Epidermal melanocyte (primary cell): ENCODE results near the gene LTF.
"Not testable (repeated sequence)": the region's sequence is repeated elsewhere in the genome, so short reads cannot be mapped to it uniquely, and the experiment has no call there.

Source experiments
- DNase-seq: peaks from one replicate; pipeline ENCODE4 v3.0.0; 2011; ENCODE audit warnings: low spot score; ENCODE audit not compliant: insufficient read length

LTF gene

DNA sequence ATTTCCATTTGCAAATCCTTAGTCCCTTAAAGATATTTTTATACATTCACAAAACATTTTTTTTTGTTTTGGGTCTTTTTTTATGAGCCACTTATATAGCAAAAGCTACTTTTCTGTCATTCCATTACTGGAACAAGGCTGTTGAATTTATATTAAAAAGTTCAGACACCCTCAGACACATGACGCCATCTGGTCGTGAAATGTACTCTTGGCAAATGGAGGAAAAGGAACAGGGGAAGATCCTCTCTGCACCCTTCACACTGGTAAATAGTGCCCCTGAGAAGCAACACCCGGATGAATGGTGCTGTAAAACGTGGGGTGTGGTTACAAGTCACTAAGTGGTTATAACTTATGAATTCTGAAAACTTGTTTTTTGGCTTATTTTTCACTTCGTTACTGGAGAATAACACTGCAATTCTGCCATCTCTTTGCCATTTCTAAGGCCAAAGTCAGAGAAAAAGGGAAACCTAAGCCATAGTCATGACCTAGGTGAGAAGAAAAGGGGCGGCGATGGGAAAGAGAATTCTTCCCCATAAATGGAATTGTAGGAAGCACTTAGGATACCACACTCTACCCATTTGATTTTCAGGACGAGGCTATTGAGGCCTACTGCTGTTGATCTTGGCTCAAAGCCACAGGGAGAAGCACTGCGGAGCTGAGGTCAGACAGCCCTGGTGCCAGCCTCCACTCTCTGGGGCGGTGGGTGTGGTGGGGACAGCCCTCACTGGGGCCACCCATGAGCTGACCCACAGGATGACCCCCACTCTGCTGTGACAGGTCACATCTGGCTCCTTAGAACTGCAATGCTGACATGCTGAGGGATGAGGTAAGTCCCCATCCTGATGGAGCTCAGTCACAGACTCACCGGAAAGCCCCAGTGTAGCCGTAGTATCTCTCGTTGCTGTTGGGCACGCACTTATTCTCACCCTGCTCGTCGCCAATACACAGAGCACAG is 21.9 kb downstream of the LTF start:
- no peak for DNase-seq

DNA sequence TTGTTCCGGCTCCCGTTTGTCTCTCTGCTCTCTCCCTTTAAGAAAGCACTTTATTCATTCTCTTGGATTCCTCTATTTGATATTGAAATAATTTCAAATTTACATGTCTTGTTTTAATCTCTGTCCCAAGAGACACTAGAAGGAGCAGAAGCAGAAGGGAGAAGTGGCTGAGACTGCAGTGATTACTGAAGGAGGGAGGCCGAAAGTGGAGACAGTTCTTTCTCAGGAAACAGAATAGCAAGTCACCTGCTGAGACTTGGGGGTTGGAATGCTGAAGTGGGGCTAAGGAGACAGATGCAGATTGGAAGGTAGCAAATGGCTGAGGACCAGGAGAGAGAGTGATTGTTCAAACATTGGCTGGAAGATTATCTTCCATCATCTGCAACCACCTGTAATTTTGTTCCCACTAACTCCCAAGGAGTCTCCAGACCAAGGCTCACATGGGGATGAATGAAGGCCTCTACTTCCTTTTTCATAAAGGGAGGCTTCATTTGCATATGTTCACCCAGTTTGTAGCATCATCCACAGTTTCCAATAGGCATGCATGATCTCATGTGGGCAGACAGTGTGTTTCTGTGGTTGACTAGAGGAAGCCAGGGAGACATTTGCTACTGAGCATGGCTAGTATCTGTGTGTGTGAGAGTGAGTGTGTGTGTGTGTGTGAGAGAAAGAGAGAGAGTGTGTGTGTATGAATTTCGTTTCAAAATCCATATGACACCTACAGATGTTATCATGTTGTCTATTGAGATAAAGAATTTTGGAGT is 24.0 kb downstream of the LTF start:
- DNase-seq = no peak

DNA sequence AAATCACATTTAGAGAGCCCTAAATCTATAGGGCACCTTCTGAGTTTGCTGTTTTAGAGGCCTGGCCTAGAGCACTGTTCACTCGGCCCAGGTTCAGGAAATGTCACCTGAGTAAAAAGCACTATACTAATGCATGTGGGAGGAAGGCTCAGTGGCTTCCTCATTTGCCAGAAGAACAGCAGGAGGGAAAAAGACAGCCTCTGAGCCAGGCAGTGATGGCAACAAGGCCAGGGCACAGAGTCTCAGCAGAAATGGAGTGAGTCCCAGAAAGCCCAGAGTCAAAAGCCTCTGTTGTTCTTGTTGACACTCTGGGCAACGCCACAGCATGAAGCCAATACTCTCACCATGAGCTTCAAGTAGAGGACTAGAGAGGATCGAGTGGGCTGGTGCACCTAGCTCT is 25.9 kb downstream of the LTF start:
- DNase-seq = no peak

DNA sequence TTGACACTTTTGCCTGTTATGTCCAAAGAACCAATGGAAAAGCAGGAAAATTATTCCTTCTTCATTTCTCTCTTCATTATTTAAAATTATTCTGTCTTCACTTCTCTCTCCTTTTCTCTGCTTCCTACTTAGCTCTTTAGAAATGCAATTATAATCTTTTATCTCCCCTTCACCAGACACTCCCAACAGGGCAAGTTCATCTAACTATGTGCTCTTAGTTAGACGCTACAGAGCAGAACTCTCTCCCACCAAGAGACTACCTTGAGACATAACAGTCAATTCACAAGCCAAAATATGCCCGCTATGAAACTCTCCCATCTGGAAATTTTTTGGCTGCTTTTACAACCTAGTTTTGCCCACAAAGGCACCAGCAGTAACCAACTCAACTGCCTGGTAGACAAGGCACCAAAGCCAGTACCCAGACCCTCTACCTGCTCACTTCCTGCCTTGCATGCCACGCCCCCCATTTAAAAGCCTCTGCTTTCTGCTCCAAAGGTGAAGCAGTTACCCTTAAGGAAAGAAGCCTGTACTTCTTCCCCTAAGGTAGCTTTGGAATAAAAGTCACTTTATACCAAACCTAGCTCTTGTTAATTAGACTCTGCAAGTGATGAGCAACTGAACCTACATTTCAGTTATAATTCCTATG is 29.5 kb downstream of the LTF start:
- DNase-seq = no peak

DNA sequence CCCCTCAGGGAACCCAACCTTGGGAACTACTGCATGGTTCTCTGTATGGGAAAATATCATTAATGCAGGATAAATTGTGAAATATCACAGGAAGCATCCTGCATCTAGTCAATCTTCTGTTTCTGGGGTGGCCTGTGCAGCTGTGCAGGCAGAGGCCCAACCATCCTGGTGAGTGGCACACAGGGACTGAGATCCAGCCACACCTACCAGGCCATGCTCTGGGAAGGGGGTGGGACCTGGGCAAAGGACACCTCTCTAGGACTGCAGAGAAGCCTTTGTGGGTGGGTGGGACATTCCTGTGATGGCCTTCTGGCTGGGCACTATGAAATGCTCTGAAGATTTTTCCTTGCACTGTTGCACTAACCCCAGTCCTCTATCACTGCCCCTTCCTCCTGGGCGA is 30.9 kb downstream of the LTF start:
- DNase-seq = no peak

DNA sequence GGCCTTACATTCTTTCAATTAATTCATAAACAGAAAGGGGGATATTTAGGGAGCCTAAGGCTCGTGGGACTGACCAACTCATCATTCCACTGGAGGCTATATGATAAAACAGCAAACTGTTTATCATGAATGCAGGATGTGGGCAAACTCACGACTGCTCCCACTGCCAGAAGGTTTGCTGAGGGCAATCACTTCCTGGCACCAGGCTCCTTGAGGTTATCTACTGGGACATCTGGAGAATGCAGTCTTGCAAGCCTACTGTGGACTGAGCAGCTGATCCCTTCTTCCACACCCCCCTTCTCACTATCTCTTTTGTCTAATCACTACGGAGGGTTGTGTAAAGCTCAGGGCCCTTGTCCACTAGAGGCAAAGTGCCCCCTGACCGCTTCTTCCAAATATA is 31.6 kb downstream of the LTF start:
- DNase-seq = not testable (repeated sequence)

DNA sequence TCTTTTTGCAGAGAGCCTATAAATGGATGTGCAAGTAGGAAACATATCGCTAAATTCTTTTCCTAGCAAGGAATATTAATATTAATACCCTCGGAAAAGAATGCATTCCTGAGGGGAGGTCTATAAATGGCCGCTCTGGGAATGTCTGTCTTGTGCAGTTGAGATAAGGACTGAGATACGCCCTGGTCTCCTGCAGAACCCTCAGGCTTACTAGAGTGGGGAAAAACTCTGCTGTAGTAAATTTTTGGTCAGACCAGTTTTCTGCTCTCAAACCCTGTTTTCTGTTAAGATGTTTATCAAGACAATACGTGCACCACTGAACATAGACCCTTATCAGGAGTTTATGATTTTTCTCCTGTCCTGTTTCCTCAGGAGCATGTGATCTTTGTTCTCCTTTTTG is 32.8 kb downstream of the LTF start:
- DNase-seq = not testable (repeated sequence)

DNA sequence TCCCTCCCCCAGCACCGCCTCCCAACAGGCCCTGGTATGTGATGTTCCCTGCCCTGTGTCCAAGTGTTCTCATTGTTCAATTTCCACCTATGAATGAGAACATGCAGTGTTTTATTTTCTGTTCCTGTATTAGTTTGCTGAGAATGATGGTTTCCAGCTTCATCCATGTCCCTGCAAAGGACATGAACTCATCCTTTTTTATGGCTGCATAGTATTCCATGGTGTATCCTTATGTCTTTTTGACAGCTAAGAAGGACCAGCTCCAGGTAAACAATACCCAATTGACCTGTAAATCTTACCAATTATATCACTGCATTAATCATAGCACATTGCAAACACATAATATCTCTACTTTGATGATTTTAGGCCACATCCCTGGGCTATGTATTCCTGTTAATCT is 33.8 kb downstream of the LTF start:
- not testable (repeated sequence) for DNase-seq

DNA sequence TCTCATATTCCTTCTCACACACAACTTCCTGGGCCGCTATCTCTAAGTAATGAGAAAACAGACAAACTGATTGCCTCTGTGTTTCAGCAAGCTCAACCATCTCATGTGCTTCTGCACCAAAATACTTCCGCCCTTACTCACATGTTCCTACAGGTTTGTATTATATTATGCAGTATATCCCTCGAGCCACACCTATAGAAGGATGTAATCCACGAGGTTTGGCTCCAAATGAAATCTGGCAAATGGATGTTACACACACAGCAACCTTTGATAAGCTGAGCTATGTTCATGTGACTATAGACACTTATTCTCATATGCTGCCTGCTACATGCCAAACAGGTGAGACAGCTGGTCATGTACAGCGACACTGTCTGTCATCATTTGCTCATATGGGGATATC is 35.0 kb downstream of the LTF start:
- no peak for DNase-seq

DNA sequence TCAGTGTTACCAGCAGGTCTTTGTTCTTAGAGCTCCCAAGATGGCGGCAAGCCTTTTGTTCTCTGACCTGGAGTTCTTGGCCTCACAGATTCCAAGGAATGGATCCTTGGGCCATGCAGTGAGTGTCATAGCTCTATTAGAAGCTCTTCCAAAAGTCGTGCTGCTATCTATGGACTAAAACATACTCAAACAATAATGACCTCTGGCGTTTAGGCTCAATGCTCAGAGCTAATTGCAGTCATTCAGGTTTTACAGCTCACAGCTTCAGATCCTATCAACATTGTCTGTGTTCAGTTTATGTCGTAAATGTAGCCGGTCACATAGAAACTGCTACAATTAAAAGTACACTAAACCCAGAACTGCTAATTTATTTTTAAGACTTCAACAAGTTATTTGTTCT is 35.5 kb downstream of the LTF start:
- DNase-seq = no peak

DNA sequence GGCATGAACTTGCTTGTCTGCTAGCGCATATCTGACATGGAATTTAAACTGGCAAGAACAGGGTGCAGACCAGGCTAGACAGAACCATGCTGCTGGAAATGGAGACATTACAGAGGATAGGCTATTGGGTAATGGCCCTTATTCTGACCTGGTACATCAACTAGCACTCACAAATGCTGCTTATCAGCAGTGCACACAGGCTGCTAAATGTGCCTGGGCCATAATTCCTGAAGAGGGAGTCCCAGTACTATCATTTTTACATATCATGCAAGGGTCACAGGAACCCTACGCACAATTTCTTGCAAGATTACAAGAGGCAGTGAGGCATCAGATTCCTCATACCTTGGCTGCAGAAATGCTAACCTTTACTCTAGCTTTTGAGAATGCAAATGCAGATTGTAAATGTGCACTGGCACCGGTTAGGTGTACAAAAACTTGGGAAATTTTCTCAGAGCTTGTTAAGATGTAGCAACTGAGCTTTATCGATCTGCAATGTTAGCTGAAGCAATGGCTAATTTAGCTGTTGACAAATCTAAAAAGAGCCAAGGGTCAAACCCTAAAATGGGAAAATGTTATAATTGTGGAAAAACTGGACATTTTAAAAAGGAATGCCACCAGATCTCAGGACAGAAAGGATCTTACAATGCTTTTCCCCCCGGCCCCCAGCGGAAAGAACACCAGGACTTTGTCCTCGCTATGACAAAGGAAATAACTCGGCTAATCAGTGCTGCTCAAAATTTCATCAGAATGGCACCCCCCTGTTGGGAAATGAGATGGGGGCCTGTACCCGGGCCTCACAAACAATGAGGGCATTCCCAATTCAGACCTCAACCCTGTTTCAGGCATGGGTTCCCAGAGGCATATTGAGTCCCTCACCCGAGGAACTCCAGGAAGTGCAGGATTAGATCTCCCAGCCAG is 36.5 kb downstream of the LTF start:
- no peak for DNase-seq

DNA sequence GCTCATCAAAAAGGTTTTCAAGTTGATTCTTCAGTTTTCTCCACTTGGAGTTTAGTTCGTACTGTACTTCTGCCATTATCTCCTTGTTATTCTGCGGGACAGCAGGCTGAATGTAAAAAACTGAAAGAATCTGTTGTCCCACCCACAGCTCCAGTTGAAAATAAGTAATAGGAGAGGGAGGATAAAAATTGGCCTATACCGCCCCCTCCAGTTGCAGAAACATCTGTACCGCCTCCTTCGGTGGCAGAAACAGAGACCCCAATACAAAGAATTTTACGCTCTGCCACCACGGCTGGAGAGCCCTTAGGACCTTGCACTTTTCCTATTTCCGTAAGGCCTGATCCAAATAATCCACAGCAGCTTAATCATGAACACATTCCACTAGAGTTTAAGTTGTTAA is 37.3 kb downstream of the LTF start:
- not testable (repeated sequence) for DNase-seq

DNA sequence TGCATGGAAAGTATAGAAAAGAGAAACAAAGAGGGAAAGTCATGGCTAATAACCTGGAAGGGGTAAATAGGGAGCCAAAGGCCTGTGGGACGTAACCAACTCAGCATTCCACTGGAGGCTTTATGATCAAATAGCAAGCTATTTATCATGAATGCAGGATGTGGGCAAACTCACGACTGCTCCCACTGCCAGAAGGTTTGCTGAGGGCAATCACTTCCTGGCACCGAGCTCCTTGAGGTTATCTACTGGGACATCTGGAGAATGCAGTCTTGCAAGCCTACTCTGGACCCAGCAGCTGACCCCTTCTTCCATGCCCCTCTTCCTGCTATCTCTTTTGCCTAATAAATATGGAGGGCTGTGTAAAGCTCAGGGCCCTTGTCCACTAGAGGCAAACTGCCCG is 38.2 kb downstream of the LTF start:
- not testable (repeated sequence) for DNase-seq

DNA sequence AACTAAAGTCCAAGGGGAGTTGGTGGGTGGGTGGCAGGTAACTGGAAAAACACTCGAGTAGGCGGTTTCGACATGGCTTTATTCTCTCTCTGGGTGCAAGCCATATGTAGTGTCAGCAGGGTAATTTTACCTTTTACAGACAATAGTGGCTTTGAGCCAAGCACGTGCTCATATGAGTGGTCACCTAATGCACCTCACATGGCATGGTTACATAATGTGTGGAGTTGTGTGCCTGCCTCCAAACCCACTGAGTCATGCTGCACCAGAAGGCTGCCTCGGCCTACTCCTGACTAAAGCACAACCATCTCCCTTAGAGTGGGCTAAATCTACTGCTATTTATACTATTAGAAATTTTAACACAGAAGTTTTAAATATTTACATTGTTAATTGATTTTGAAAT is 41.1 kb downstream of the LTF start:
- DNase-seq = no peak

DNA sequence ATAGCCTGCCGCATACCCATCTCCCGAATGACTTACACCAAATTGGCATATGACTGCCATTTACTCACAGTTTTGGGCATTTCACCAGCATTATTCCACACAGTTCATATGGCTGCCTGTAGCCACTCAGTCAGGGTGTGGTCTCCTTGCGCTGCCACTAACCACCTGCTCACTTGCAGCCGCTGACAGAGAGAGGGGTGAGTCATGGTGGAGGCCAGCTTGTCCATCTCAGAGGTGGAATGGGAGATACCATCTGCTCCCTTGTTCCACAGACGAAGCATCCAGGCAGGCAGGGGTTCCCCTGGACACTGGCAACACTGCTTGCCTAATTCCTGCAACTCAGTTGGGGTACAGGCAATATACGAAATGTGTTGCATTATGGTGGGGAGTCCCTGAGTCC is 42.1 kb downstream of the LTF start:
- DNase-seq = no peak

DNA sequence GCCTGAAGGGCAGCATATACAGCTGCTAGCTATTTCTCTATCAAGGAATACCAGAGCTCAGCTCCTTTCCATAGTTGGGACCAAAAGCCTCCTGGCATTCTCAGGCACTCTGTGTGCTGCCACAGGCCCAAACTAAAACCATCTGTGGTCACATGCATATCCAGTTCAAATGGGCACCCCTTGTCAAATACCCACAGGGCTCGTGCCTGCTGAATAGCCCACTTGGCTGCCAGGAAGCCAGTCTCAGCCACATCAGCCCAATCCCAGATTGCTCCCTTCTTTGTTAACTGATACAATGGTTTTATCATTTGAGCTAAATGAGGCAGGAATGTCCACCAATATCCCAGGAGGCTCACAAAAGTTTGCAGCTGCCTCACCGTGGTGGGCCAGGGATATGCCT is 43.8 kb downstream of the LTF start:
- no peak for DNase-seq

DNA sequence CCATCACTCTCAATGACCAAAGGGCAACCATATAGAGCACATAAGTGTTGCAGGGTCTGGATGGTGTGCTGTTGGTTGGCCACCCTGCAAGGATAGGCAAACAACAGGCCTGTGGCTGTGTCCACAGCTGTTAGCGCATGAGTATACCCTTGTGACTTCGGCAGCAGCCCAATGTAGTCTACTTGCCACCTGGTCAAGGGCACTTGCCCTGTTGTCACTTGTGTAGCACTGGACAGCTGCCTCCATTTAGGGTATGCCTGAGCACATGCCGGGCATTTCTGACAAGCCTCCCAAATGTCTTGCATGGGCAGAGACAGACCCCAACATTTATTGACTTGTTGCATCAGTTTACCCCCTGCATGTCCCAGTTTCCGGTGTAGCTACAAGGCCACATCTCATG is 44.9 kb downstream of the LTF start:
- no peak for DNase-seq

DNA sequence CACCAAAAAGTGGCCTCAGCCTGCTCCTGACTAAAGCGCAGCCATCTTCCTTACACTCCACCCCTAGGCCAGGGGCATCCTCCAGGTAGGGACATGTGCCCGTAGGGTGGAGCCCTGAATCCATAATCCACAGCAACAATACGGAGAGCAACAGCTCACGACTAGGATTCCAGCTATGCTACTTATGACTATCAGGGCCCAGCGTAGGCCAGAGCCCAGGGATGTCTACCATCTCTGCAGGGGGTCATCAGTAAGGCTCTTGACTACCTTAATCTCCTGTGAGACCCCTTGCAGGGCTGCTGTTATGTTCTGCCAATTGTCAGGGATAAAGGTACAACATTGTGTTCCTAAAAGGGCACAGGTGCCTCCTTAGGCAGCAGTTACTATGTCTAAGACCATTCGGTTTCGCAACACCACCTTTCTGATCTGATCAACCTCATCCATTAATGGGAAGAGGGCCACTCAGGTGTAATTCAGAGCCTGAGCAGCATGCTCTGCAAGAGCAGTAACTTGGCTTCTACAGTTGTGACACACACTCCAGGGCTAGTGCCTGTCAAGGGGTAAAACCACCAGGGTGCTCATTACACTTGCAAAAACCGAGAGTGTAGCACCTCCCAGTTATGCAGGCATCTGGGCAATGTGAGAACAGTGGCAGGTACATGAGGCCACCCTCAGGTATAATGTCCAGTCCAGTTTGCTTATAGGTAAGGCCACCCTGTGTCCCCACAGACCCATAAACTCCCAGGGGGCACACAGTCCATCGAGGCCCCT is 46.7 kb downstream of the LTF start:
- no peak for DNase-seq

DNA sequence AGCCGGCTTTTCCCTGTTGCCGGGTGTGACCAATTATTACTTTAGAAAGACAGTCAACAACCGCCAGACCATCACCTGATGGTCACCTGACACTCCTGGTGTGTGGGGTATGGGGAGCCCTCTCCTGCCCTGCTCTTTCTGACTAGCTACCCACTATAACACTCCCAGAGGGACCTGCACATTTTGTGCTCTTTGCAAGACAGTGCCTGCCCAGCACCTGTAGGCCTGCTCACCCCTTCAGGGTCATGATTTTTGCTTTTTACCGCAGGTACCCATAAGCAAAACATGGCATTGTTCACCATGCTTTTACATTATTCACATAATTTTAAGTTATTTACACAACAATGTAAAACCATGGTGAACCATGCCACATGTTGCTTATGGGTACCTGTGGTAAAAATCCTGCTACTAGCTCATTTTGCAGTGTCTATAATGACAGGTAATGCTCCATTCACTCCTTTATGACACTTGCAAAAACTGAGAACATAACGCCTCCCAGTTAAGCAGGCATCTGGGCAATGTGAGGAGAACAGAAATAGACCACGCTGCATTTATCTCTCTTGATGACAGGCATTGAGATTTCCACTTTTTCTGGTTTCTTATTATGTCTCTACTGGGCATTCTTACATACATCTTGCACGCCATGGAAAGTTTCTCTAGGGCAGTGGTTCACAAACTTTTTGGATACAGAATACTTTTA is 47.7 kb downstream of the LTF start:
- no peak for DNase-seq
